Hepatocyte (in vitro differentiated cells): Measurements from ENCODE around the gene MAPK11. TPM values are rescaled to one million over a fixed set of nuclear protein-coding genes. Genes with fewer than 3 reads are reported as not detected.

Experiments
- DNase-seq: peaks from one replicate; pipeline ENCODE4 v3.0.0-alpha.2; 2016; ENCODE audit warnings: low spot score
- H2AFZ ChIP-seq: fragments of 200-600 bp; sonication (generic); 2 replicates; pipeline ENCODE4 v1.6.0; 2016; ENCODE audit warnings: antibody characterized with exemption, mild to moderate bottlenecking
- H3K27ac ChIP-seq: fragments of 200-600 bp; sonication (generic); 2 replicates; pipeline ENCODE4 v1.5.1; 2016; ENCODE audit warnings: mild to moderate bottlenecking
- H3K27me3 ChIP-seq: fragments of 200-600 bp; sonication (generic); 2 replicates; pipeline ENCODE4 v1.6.1; 2016
- H3K36me3 ChIP-seq: fragments of 200-600 bp; sonication (generic); replicated peaks from 2 replicates; pipeline ENCODE4 v1.5.1; 2016; ENCODE audit warnings: low read depth; ENCODE audit not compliant: insufficient read depth
- H3K4me1 ChIP-seq: fragments of 200-600 bp; sonication (generic); 2 replicates; pipeline ENCODE4 v1.5.1; 2016; ENCODE audit warnings: mild to moderate bottlenecking, moderate library complexity; ENCODE audit not compliant: insufficient read depth
- H3K4me2 ChIP-seq: fragments of 200-600 bp; sonication (generic); 2 replicates; pipeline ENCODE4 v1.6.0; 2016
- H3K4me3 ChIP-seq: fragments of 200-600 bp; sonication (generic); 2 replicates; pipeline ENCODE4 v1.5.1; 2016; ENCODE audit warnings: mild to moderate bottlenecking
- H3K79me2 ChIP-seq: fragments of 200-600 bp; sonication (generic); 2 replicates; pipeline ENCODE4 v1.6.0; 2017; ENCODE audit warnings: mild to moderate bottlenecking
- H3K9me2 ChIP-seq: fragments of 200-600 bp; sonication (generic); replicated peaks from 2 replicates; pipeline ENCODE4 v1.6.0; 2017; ENCODE audit warnings: mild to moderate bottlenecking; ENCODE audit not compliant: insufficient read depth
- H3K9me3 ChIP-seq: fragments of 200-600 bp; sonication (generic); 2 replicates; pipeline ENCODE4 v1.5.1; 2016; ENCODE audit warnings: low read depth, mild to moderate bottlenecking
- H4K20me1 ChIP-seq: fragments of 200-600 bp; sonication (generic); 2 replicates; pipeline ENCODE4 v1.6.0; 2016; ENCODE audit warnings: mild to moderate bottlenecking; ENCODE audit not compliant: insufficient read depth, poor library complexity, severe bottlenecking
- EZH2 ChIP-seq: fragments of 200-600 bp; sonication (generic); IDR thresholded peaks from 2 replicates; pipeline ENCODE4 v1.6.1; 2016; ENCODE audit warnings: antibody characterized with exemption, mild to moderate bottlenecking, borderline replicate concordance
- EZH2phosphoT487 ChIP-seq: fragments of 200-600 bp; sonication (generic); IDR thresholded peaks from one replicate; pipeline ENCODE4 v1.6.1; 2018; ENCODE audit warnings: antibody characterized with exemption, mild to moderate bottlenecking, low read depth, moderate library complexity; ENCODE audit not compliant: unreplicated experiment, severe bottlenecking
- WGBS: methylation state at CpG from one replicate; pipeline ENCODE4 v1.1.6; 2016; ENCODE audit warnings: low lambda C conversion rate; ENCODE audit errors: missing lambda C conversion rate; 5-methylcytosine and 5-hydroxymethylcytosine counted together
- polyA plus RNA-seq: library from polyadenylated mRNA; unstranded; fragments of >200 nt; fragmentation: Nextera tagmentation; extraction: Ambion mirVana; gene quantifications from 2 replicates; pipeline ENCODE4 v1.2.1, GENCODE V29; 2016
- total RNA-seq: library from RNA; depleted of rRNA; stranded (reverse); fragments of >200 nt; gene quantifications from 2 replicates; pipeline ENCODE4 v1.2.3, GENCODE V29; 2014
- TF ChIP-seq, protein P1 (sequence below): fragments of 200-600 bp; sonication (generic); IDR thresholded peaks from 2 replicates; pipeline ENCODE4 v1.5.1; 2016; ENCODE audit warnings: antibody characterized with exemption, mild to moderate bottlenecking; ENCODE audit not compliant: poor library complexity

The MAPK11 gene
- total and polyA plus RNA-seq, 2 experiments from 2014 or later = 1.1 to 2.3 TPM

DNA sequence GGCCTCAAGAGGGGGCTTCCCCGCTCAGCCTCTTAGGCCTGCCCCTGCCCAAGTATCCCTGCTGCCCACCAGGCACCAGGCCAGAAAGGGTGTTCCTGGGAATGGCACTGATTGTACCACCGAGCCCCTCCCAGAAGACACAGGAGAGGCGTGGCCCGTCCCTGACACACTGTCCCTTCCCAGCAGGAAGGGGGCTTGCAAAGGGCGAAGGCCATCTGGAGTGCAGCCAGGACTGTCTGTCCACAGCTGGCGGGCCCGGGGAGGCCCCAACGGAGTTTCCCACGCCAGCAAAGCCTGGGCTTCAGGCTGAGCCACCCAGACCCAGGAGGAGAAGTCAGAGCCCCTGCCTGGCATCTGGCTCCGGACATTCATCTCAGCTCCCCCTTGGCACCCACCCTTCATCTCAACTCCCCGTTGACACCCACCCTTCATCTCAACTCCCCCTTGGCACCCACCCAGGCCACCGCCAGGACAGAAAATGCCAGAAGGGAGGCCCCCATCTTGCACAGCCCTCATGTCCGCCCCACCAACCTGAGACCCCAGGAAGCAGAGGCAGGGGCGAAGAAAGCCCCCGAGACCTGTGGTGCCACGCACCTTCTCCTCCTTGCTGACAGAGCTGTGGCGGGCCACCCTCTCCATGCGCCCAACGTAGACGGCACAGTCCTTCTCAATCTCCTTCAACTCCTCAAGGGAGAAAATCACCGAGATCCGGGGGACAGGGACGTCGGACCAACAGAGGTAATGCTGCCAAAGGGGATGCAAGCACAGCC lies 44.8 kb downstream of the MAPK11 start:
- Histone ChIP-seq H2AFZ (no peak overlapping the region), H3K79me2 (no peaks in the 10 kb centered on the region), H3K9me2 (no peaks in the 10 kb centered on the region), H3K27me3 (no peaks in the 10 kb centered on the region), H3K4me2 (no peak overlapping the region), H3K9me3 (no peaks in the 10 kb centered on the region), H3K4me1 (no peaks in the 10 kb centered on the region), H3K4me3 (no peak overlapping the region), H3K36me3 (no peaks in the 10 kb centered on the region), H4K20me1 (no peaks in the 10 kb centered on the region), H3K27ac (no peak overlapping the region)
- TF ChIP-seq EZH2 = no peak
- TF ChIP-seq EZH2phosphoT487 = no peak
- TF ChIP-seq, protein P1, sequence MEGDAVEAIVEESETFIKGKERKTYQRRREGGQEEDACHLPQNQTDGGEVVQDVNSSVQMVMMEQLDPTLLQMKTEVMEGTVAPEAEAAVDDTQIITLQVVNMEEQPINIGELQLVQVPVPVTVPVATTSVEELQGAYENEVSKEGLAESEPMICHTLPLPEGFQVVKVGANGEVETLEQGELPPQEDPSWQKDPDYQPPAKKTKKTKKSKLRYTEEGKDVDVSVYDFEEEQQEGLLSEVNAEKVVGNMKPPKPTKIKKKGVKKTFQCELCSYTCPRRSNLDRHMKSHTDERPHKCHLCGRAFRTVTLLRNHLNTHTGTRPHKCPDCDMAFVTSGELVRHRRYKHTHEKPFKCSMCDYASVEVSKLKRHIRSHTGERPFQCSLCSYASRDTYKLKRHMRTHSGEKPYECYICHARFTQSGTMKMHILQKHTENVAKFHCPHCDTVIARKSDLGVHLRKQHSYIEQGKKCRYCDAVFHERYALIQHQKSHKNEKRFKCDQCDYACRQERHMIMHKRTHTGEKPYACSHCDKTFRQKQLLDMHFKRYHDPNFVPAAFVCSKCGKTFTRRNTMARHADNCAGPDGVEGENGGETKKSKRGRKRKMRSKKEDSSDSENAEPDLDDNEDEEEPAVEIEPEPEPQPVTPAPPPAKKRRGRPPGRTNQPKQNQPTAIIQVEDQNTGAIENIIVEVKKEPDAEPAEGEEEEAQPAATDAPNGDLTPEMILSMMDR = no peak
- 94% methylated on average over 20 of the region's 24 CpGs for WGBS
- DNase-seq = no peak

DNA sequence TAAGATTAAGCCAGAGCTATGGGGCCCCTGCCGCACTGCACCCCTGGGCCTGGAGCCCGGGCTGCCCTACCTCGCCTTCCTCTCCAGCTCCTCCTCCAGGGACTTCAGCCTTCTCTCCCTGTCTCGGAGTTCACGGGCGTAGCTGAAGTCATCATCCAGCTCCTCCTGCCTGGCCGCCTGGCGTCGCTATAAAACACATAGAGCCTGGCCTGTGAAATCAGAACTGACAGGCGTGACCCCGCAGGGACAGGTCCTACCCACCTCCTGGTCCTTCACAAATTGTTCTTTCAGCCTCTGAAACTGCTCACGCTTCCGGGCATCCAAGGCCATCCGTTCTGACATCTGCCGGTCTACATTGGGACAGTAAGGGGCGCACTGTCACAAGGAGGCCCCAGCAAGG lies 46.1 kb downstream of the MAPK11 start:
- Histone ChIP-seq H3K9me3 (no peaks in the 10 kb centered on the region), H2AFZ (no peak overlapping the region), H3K36me3 (no peaks in the 10 kb centered on the region), H4K20me1 (no peaks in the 10 kb centered on the region), H3K4me3 (no peak overlapping the region), H3K27me3 (no peaks in the 10 kb centered on the region), H3K4me2 (no peak overlapping the region), H3K79me2 (no peaks in the 10 kb centered on the region), H3K4me1 (no peaks in the 10 kb centered on the region), H3K9me2 (no peaks in the 10 kb centered on the region), H3K27ac (no peak overlapping the region)
- 96% methylated on average over 16 of the region's 16 CpGs for WGBS
- no peak for TF ChIP-seq EZH2phosphoT487
- TF ChIP-seq, protein P1 = no peak
- TF ChIP-seq EZH2 = no peak
- no peak for DNase-seq

GRCh38 chr22:50222508-50222907 lies 47.7 kb downstream of the MAPK11 start:
- Histone ChIP-seq H3K27ac (no peak overlapping the region), H2AFZ (no peak overlapping the region), H3K9me2 (no peaks in the 10 kb centered on the region), H3K4me1 (no peaks in the 10 kb centered on the region), H3K79me2 (no peaks in the 10 kb centered on the region), H3K9me3 (no peaks in the 10 kb centered on the region), H4K20me1 (no peaks in the 10 kb centered on the region), H3K4me3 (no peak overlapping the region), H3K27me3 (no peaks in the 10 kb centered on the region), H3K36me3 (no peaks in the 10 kb centered on the region), H3K4me2 (no peak overlapping the region)
- 95% methylated on average over 5 of the region's 8 CpGs for WGBS
- TF ChIP-seq EZH2 = no peak
- TF ChIP-seq EZH2phosphoT487 = no peak
- TF ChIP-seq, protein P1 = no peak
- no peak for DNase-seq
